GM12878 (cell line): Measurements from ENCODE around the gene MUSK. TPM values are rescaled to one million over a fixed set of nuclear protein-coding genes. Genes with fewer than 3 reads are reported as not detected.

ENCODE experiments used
- ATAC-seq: fragments of 200-7000 bp; cut with Tn5 transposase; 3 replicates; pipeline ENCODE4 v1.9.1; 2020; ENCODE audit warnings: mild to moderate bottlenecking, moderate library complexity
- BruUV-seq: library from RNA; stranded (reverse); fragments of 400-500 nt; replicated peaks from 2 replicates; lab custom pipeline; 2021; lab: Mats Ljungman, UMichigan
- CTCF ChIA-PET: fragments of 300-600 bp; sonication (Branson Sonifier 250); formaldehyde crosslinking; extraction: SDS; loops from one replicate; lab custom pipeline; 2021; ENCODE audit warnings: inconsistent platforms; lab: Yijun Ruan, JAX
- POLR2A ChIA-PET: fragments of 350-600 bp; formaldehyde crosslinking; extraction: SDS; loops from one replicate; lab custom pipeline; 2021; ENCODE audit warnings: inconsistent platforms; lab: Charles Lee
- RAD21 ChIA-PET: fragments of 300-600 bp; sonication (Branson Sonifier 250); formaldehyde crosslinking; loops from one replicate; lab custom pipeline; 2023; ENCODE audit warnings: antibody characterized with exemption; ENCODE audit not compliant: unreplicated experiment; lab: Charles Lee
- SMC1A ChIA-PET: fragments of 300-600 bp; sonication (Branson Sonifier 250); formaldehyde crosslinking; loops from one replicate; lab custom pipeline; 2023; ENCODE audit not compliant: unreplicated experiment, uncharacterized antibody; lab: Charles Lee
- DNase-seq: peaks from one replicate; pipeline ENCODE4 v3.0.0-alpha.2; 2011; ENCODE audit warnings: low read depth, low spot score
- FAIRE-seq: peaks from 3 replicates; lab custom pipeline; 2011; peaks lifted over from hg19 to GRCh38; lab: Jason Lieb, UNC
- H2AFZ ChIP-seq: 2 replicates; pipeline ENCODE4 v1.6.0; 2011; ENCODE audit warnings: low read depth, low read length, control low read depth; ENCODE audit not compliant: control insufficient read depth
- H3K27ac ChIP-seq: 2 replicates; pipeline ENCODE4 v1.5.1; 2011; ENCODE audit warnings: control low read depth; ENCODE audit not compliant: control insufficient read depth, insufficient read depth
- H3K27me3 ChIP-seq, 2 experiments: replicated peaks in 1 of 2; 2 replicates each; pipeline versions ENCODE4 v1.6.0 to v1.6.1; 2011; ENCODE audit warnings: low read length in 1 of 2; ENCODE audit not compliant: control insufficient read depth in 2 of 2, insufficient read depth in 2 of 2
- H3K36me3 ChIP-seq, 2 experiments: 2 replicates each; pipeline ENCODE4 v1.5.1; 2011; ENCODE audit warnings: low read length in 1 of 2; ENCODE audit not compliant: control insufficient read depth in 2 of 2, insufficient read depth in 2 of 2
- H3K4me1 ChIP-seq: 2 replicates; pipeline ENCODE4 v1.6.1; 2011; ENCODE audit warnings: mild to moderate bottlenecking, low read length, moderate library complexity, mixed read lengths; ENCODE audit not compliant: control insufficient read depth, insufficient read depth
- H3K4me2 ChIP-seq: 2 replicates; pipeline ENCODE4 v1.6.0; 2011; ENCODE audit warnings: control low read depth; ENCODE audit not compliant: control insufficient read depth, insufficient read depth
- H3K4me3 ChIP-seq: fragments of 200-600 bp; sonication (generic); 2 replicates; pipeline ENCODE4 v1.5.1; 2016
- H3K79me2 ChIP-seq: 2 replicates; pipeline ENCODE4 v1.6.0; 2011; ENCODE audit warnings: low read length; ENCODE audit not compliant: control insufficient read depth, insufficient read depth
- H3K9ac ChIP-seq: 2 replicates; pipeline ENCODE4 v1.8.0; 2011; ENCODE audit warnings: low read length, control low read depth, mixed read lengths; ENCODE audit not compliant: control insufficient read depth, insufficient read depth
- H3K9me3 ChIP-seq: replicated peaks from 3 replicates; pipeline ENCODE4 v1.5.1; 2011; ENCODE audit warnings: mild to moderate bottlenecking, low read length; ENCODE audit not compliant: control insufficient read depth, insufficient read depth
- H4K20me1 ChIP-seq: 2 replicates; pipeline ENCODE4 v1.6.0; 2011; ENCODE audit not compliant: control insufficient read depth, insufficient read depth
- CBX5 ChIP-seq: sonication (generic); IDR thresholded peaks from 2 replicates; pipeline ENCODE4 v1.6.1; 2016; ENCODE audit warnings: low read depth, moderate library complexity, mild to moderate bottlenecking, inconsistent platforms
- IKZF2 ChIP-seq, 2 experiments: fragments of 450-650 bp; IDR thresholded peaks; 2 replicates each; pipeline ENCODE4 v1.6.1; 2017; ENCODE audit warnings: mild to moderate bottlenecking in 2 of 2, moderate library complexity in 2 of 2
- KAT2A ChIP-seq: conservative IDR thresholded peaks from 2 replicates; pipeline ENCODE4 v1.6.1; 2011; ENCODE audit warnings: low read depth, low read length; ENCODE audit not compliant: control insufficient read depth
- MTA2 ChIP-seq: fragments of 450-650 bp; IDR thresholded peaks from 2 replicates; pipeline ENCODE4 v1.6.1; 2016; ENCODE audit warnings: low read depth, mild to moderate bottlenecking, moderate library complexity
- MTA3 ChIP-seq: IDR thresholded peaks from 2 replicates; pipeline ENCODE4 v1.6.1; 2012; ENCODE audit warnings: low read length, inconsistent platforms, borderline replicate concordance
- NFXL1 ChIP-seq: fragments of 450-650 bp; IDR thresholded peaks from 2 replicates; pipeline ENCODE4 v1.6.1; 2017; ENCODE audit warnings: antibody characterized with exemption, mild to moderate bottlenecking, borderline replicate concordance
- POLR2AphosphoS5 ChIP-seq: IDR thresholded peaks from 2 replicates; pipeline ENCODE4 v1.6.1; 2011; ENCODE audit warnings: mild to moderate bottlenecking, low read length, inconsistent platforms
- POU2F2 ChIP-seq: IDR thresholded peaks from 3 replicates; pipeline ENCODE4 v1.6.1; 2011; ENCODE audit warnings: low read depth, mild to moderate bottlenecking, low read length, borderline replicate concordance
- RCOR1 ChIP-seq: conservative IDR thresholded peaks from 2 replicates; pipeline ENCODE4 v1.6.1; 2012; ENCODE audit warnings: low read depth, low read length, improper control_type of control experiment
- RFX5 ChIP-seq: IDR thresholded peaks from 2 replicates; pipeline ENCODE4 v1.6.1; 2011; ENCODE audit warnings: low read depth, low read length, improper control_type of control experiment
- TCF12 ChIP-seq: IDR thresholded peaks from 2 replicates; pipeline ENCODE4 v1.6.1; 2011; ENCODE audit warnings: low read depth, mild to moderate bottlenecking, low read length
- YBX1 ChIP-seq: fragments of 450-650 bp; IDR thresholded peaks from 2 replicates; pipeline ENCODE4 v1.6.1; 2016; ENCODE audit warnings: antibody characterized with exemption
- ZBTB11 ChIP-seq: fragments of 450-650 bp; formaldehyde crosslinking; IDR thresholded peaks from 2 replicates; pipeline ENCODE4 v1.5.0; 2022; ENCODE audit warnings: mild to moderate bottlenecking, missing genetic modification characterization
- ZNF217 ChIP-seq: fragments of 450-650 bp; IDR thresholded peaks from 2 replicates; pipeline ENCODE4 v1.6.1; 2017; ENCODE audit warnings: antibody characterized with exemption, mild to moderate bottlenecking
- in situ Hi-C: fragments of 300-500 bp; cut with MboI; formaldehyde crosslinking; loops from 9 replicates; pipeline ENCODE4 v1.14.3; 2018; ENCODE audit warnings: mixed read lengths
- intact Hi-C: fragments of 100-400 bp; cut with micrococcal nuclease; formaldehyde crosslinking; loops from one replicate; pipeline ENCODE4 v1.14.2; 2022; ENCODE audit not compliant: unreplicated experiment
- polyA plus RNA-seq, 11 experiments: library from polyadenylated mRNA; depleted of rRNA in 4 of 11; unstranded in 6 of 11; stranded (reverse) in 5 of 11; fragments of >200 nt; fragmentation: Nextera tagmentation in 4 of 11; fragmentation: Illumina TruSeq in 1 of 11; extraction: Ambion mirVana in 4 of 11; extraction: Trizol in 1 of 11; gene quantifications; 1 replicate in 1 of 11; 2 replicates in 10 of 11; pipeline versions ENCODE4 v1.2.1 to v1.2.3, GENCODE V29; 2011 to 2016; ENCODE audit warnings: inconsistent platforms in 2 of 11, missing spikeins in 2 of 11, low read depth in 1 of 11
- total RNA-seq, 4 experiments: library from RNA; depleted of rRNA in 3 of 4; stranded (reverse); fragments of >200 nt in 3 of 4; fragmentation: Illumina TruSeq in 1 of 4; extraction: Trizol in 1 of 4; gene quantifications; 2 replicates each; pipeline versions ENCODE4 v1.2.1 to v1.2.3, GENCODE V29; 2013 to 2021

Gene MUSK
- total and polyA plus RNA-seq, 10 of the 15 experiments (the other 5 are each of a cell fraction or from before 2014, with no cell fraction given) = 0.04 to 0.19 (median 0.10) TPM; not detected in 5

- FAIRE-seq = no peak
- ChIA-PET SMC1A (no interaction called here), POLR2A (interaction anchor here (0.5 kb wide), 1 partner anchor 450 kb away, joined by 4 read pairs; no protein-coding TSS in a partner anchor), CTCF (interaction anchor here (1.1 kb wide), 1 partner anchor 10 kb away, joined by 3 read pairs; no protein-coding TSS in a partner anchor), RAD21 (no interaction called here)
- Histone ChIP-seq H3K27me3 (no peaks in the 10 kb centered on the region), H3K4me2 (no peak overlapping the region), H3K4me3 (no peak overlapping the region), H3K36me3 (no peaks in the 10 kb centered on the region), H4K20me1 (no peaks in the 10 kb centered on the region), H3K9me3 (no peaks in the 10 kb centered on the region), H3K4me1 (no peaks in the 10 kb centered on the region), H3K27ac (no peak overlapping the region), H3K9ac (no peak overlapping the region), H2AFZ (no peak overlapping the region), H3K79me2 (no peaks in the 10 kb centered on the region)
- in situ Hi-C loops = no loop called here
- no peak for ATAC-seq
- no TSS peak for BruUV-seq
- TF ChIP-seq IKZF2 (IDR thresholded peaks at IDR 0.05) (no peak), ZBTB11 (CRISPR knock-in tag) (no peak), YBX1 (no peak), TCF12 (no peak), POU2F2 (no peak), MTA3 (no peak), ZNF217 (no peak), RFX5 (no peak), KAT2A (no peak), RCOR1 (no peak), POLR2AphosphoS5 (no peak), NFXL1 (no peak), MTA2 (no peak), CBX5 (no peak)
- DNase-seq = no peak
- intact Hi-C loops = no loop called here
Measured at GRCh38 chr9:110738982-110739381, 70.4 kb downstream of the MUSK start.
